K562 (cell line): ENCODE measurements around the gene TSPYL4.

Experiments used
- SPI1 ChIP-seq: IDR thresholded peaks from 2 replicates; pipeline ENCODE4 v1.6.1; 2011; ENCODE audit warnings: low read depth, low read length, control low read depth, borderline replicate concordance
- TF ChIP-seq, protein P1 (sequence below): fragments of 250-450 bp; sonication (Bioruptor Pico); IDR thresholded peaks from 2 replicates; pipeline ENCODE4 v1.5.0; 2021; ENCODE audit warnings: mild to moderate bottlenecking, moderate library complexity

DNA sequence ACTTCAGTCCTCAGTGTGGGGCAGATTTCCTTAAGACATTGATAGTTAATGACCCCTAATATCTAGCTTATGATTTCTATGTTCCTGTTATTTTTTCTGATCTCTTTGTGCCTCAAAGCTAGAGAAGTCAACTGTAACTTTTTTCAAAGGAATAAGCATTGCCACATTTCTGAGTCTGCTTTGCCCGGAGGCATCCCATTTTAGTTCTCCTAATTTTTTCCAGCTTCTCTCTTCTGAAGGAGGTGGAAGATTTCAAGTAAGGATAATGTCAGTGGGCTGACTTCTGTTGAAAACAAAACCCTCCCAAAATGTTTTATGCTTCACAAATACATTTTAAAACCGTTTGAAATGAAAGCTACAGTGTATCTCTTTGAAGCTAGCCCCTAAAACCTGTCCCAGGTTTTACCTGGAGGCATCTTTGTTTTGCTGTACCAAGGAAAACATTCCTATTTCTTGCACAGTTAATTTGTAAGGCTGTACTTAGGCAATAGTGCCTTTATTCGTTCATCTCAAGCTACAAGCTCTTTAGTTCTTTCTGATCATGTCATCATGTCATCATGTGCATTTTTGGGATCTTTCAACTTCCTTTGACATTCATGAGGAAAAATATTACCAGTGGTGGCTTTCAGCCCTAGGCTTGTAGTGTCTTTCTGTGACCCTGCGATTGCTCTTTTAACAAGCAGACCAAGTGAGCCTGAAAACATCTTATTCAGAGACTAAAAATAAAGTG lies 45.7 kb downstream of the TSPYL4 start:
- TF ChIP-seq, protein P1, sequence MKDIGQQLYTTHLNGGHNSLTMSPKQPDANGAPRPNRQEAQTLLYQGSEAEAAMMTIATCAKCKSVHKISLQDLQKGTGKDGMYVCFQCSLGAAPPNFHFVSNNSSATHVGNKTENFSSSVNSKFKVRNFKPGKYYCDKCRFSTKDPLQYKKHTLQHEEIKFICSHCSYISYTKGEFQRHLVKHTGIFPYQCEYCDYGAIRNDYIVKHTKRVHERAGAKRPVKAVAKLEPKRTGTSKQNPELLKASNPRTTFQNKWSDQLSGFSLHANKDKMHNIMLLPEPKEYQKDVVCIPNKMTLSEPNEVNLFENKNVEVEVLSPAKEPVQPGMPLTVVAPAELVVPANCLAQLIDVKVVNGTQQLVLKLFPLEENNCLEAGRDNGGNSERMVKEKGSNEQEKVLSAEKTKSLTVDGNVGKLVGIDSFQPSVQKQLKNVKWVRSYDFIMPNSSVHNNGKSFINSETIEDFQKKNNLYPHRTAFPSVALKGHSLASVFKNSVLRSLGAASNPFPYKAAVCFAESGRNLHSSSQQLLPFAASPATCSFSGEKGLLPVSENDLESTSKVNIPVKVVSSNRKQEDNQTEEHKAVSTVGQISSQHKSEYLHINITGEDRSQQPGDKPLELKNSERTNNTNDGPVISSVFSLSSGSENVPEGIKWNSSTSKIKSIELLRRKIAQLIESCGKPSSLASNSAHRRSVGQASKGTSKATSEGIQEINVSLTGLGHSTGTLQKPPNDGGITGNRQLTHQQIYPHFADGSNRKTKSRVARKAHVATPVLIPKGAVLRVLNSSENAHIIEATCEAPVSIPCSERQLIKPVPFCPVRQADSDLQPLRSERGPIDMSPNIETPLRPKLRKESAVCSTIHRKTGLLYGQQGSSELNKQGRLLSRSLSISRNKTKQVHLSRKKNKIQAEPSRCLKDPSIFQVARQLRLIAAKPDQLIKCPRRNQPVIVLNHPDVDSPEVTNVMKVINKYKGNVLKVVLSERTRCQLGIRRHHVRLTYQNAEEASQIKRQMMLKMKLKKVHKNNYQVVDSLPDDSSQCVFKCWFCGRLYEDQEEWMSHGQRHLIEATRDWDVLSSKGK, result no peak
- TF ChIP-seq SPI1, result no peak
